D341Med (cell line): ENCODE data around the gene SHC4.
"Not testable (repeated sequence)": the region's sequence is repeated elsewhere in the genome, so short reads cannot be mapped to it uniquely, and the experiment has no call there.

Experiments
- DNase-seq: peaks from one replicate; pipeline ENCODE4 v3.0.0; 2012; ENCODE audit warnings: low spot score

SHC4 gene

GRCh38 chr15:48880070-48880634, 83.6 kb downstream of the SHC4 start:
- DNase-seq = no peak

GRCh38 chr15:48877630-48878595, 85.8 kb downstream of the SHC4 start, which contains the start of gene EID1:
EID1 (plus strand) TSS chr15:48878134; CDS start chr15:48878177, 43 bp downstream.
- DNase-seq = peak; percentile 95

- DNase-seq = no peak
These were observed 87.7 kb downstream of the SHC4 start for GRCh38 chr15:48876057-48876456.

- DNase-seq = no peak
These were observed 88.3 kb downstream of the SHC4 start for GRCh38 chr15:48875241-48875960.

- no peak for DNase-seq
These were observed 91.1 kb downstream of the SHC4 start for GRCh38 chr15:48872632-48873031.

- DNase-seq = no peak
These were observed 92.2 kb downstream of the SHC4 start for GRCh38 chr15:48871542-48871941.

- no peak for DNase-seq
These were observed 93.8 kb downstream of the SHC4 start for GRCh38 chr15:48869966-48870365.

- DNase-seq = peak; percentile 41
These were observed 95.2 kb downstream of the SHC4 start for GRCh38 chr15:48868536-48868935.

- no peak for DNase-seq
These were observed 95.7 kb downstream of the SHC4 start for GRCh38 chr15:48868023-48868422.

GRCh38 chr15:48866141-48866563, 97.6 kb downstream of the SHC4 start:
- DNase-seq = no peak

- no peak for DNase-seq
These were observed 98.2 kb downstream of the SHC4 start for GRCh38 chr15:48865370-48866079.

GRCh38 chr15:48862705-48863104, 101.0 kb downstream of the SHC4 start:
- no peak for DNase-seq

GRCh38 chr15:48861813-48862431, 101.8 kb downstream of the SHC4 start:
- peak; percentile 61 for DNase-seq

- no peak for DNase-seq
These were observed 104.3 kb downstream of the SHC4 start for GRCh38 chr15:48859426-48859825.

GRCh38 chr15:48858401-48858800, 105.3 kb downstream of the SHC4 start:
- no peak for DNase-seq

GRCh38 chr15:48856942-48857341, 106.8 kb downstream of the SHC4 start:
- no peak for DNase-seq

GRCh38 chr15:48855501-48856440, 107.9 kb downstream of the SHC4 start:
- peak; percentile 50 for DNase-seq

GRCh38 chr15:48854434-48854833, 109.3 kb downstream of the SHC4 start:
- DNase-seq = not testable (repeated sequence)

- DNase-seq = no peak
These were observed 111.8 kb downstream of the SHC4 start for GRCh38 chr15:48851956-48852355.

GRCh38 chr15:48850648-48851047, 113.1 kb downstream of the SHC4 start:
- DNase-seq = no peak
